OCI-LY7 (cell line): ENCODE results near the gene CTNNAL1.

Source experiments
- CTCF ChIP-seq: fragments of 200-600 bp; sonication (generic); conservative IDR thresholded peaks from 2 replicates; pipeline ENCODE4 v1.5.1; 2014; ENCODE audit warnings: mild to moderate bottlenecking, antibody characterized with exemption, low read length, moderate library complexity, mixed read lengths
- EZH2phosphoT487 ChIP-seq: fragments of 200-600 bp; sonication (generic); IDR thresholded peaks from 2 replicates; pipeline ENCODE4 v1.6.1; 2018; ENCODE audit warnings: low read depth, borderline replicate concordance, mild to moderate bottlenecking, mixed run types, antibody characterized with exemption, low read length, moderate library complexity, mixed read lengths

DNA sequence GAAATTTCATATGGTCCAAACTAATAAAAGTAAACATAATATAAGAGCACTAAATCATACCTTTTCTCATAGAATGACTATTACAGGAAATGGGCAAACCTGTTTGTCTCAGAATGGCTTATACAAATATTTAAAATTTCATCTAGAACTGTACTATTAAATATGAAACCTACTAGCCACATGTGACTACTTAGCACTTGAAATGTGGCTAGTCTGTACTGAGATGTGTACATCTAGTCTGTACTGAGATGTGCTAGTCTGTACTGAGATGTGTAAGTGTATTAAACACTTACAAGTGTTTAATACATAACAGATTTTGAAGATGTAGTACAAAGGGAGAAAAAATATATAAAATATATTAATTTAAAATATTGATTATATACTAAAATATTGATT, 56.7 kb downstream of the CTNNAL1 start:
- TF ChIP-seq CTCF (no peak), EZH2phosphoT487 (no peak)
